Thyroid gland (tissue), 4 donors: Measurements from ENCODE around the gene IRX6. TPM values are rescaled to one million over a fixed set of nuclear protein-coding genes. Genes with fewer than 3 reads are reported as not detected.

Source experiments
- DNase-seq, 2 donors: peaks; one replicate each; pipeline ENCODE4 v3.0.0-alpha.2; 2019
- H3K27ac ChIP-seq, 3 donors: fragments of 200-600 bp; sonication (generic); 1 replicate in 2 of 3; 2 replicates in 1 of 3; pipeline ENCODE4 v1.5.1; 2016 to 2019; ENCODE audit warnings: mild to moderate bottlenecking in 1 of 3, moderate library complexity in 1 of 3
- H3K27me3 ChIP-seq: fragments of 200-600 bp; sonication (generic); one replicate; pipeline ENCODE4 v1.5.1; 2019
- H3K36me3 ChIP-seq, 2 donors: fragments of 200-600 bp; sonication (generic); one replicate each; pipeline ENCODE4 v1.5.1; 2016 to 2019
- H3K4me1 ChIP-seq, 2 donors: fragments of 200-600 bp; sonication (generic); one replicate each; pipeline ENCODE4 v1.5.1; 2017 to 2019
- H3K4me3 ChIP-seq, 3 donors: fragments of 200-600 bp; sonication (generic); replicated peaks in 1 of 3; 1 replicate in 2 of 3; 2 replicates in 1 of 3; pipeline ENCODE4 v1.5.1; 2016; ENCODE audit warnings: mild to moderate bottlenecking in 1 of 3
- H3K9me3 ChIP-seq: fragments of 200-600 bp; sonication (generic); one replicate; pipeline ENCODE4 v1.5.1; 2017
- CTCF ChIP-seq, 6 experiments: fragments of 200-600 bp in 3 of 6; fragments of 450-650 bp in 3 of 6; sonication (generic) in 3 of 6; IDR thresholded peaks; one replicate each; pipeline ENCODE4 v1.5.1; 2016 to 2019; ENCODE audit warnings: antibody characterized with exemption in 6 of 6, mild to moderate bottlenecking in 2 of 6, inconsistent platforms in 1 of 6, moderate library complexity in 1 of 6
- POLR2A ChIP-seq, 2 donors: fragments of 450-650 bp; IDR thresholded peaks; one replicate each; pipeline ENCODE4 v1.6.1; 2017; ENCODE audit warnings: antibody characterized with exemption in 2 of 2, mild to moderate bottlenecking in 2 of 2, moderate library complexity in 1 of 2
- WGBS, 2 donors: methylation state at CpG; one replicate each; pipeline ENCODE4 v1.1.5; 2017; 5-methylcytosine and 5-hydroxymethylcytosine counted together
- intact Hi-C: fragments of 100-400 bp; cut with DNase I; formaldehyde crosslinking; loops from one replicate; pipeline ENCODE4 v1.15.1; 2023
- total RNA-seq, 4 donors: library from RNA; depleted of rRNA; stranded (reverse); fragments of >200 nt; gene quantifications; one replicate each; pipeline ENCODE4 v1.2.3, GENCODE V29; 2016

Gene IRX6
- total RNA-seq, 4 donors from 2014 or later = 0.13 to 0.93 (median 0.39) TPM

DNA sequence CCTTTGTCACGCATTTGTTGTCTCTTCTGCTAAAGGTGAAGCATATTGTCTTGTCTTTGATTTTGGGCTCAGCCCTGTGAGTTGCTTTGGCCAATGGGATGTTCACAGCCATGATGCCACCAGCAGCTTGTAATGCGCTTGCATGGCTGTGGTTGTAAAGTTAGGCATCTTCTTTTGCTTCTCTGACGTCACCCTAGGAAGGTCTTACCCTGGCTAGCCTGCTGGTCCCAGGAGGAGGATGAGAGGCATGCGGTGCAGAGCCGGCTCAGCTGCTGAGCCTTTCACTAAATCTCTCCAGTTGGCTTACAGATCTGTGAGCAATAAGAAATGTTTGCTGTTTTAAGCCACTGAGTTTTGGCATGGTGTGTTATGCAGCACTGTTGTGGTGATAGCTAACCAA, 40.8 kb downstream of the IRX6 start:
- Histone ChIP-seq H3K4me1 (peaks cover 13 to 14% of the 10 kb centered on the region in 2 donors), H3K4me3 (no peak overlapping the region), H3K9me3 (no peaks in the 10 kb centered on the region), H3K27me3 (no peaks in the 10 kb centered on the region), H3K36me3 (no peaks in the 10 kb centered on the region), H3K27ac (no peak overlapping the region)
- WGBS, 2 donors = 85 to 98% methylated on average over 5 of the region's 5 CpGs
- intact Hi-C loops = no loop called here
- DNase-seq = no peak
- TF ChIP-seq POLR2A (IDR thresholded peaks at IDR 0.05) (no peak), CTCF (IDR thresholded peaks at IDR 0.05) (no peak)

GRCh38 chr16:55367301-55367811, 43.4 kb downstream of the IRX6 start:
- H3K27me3 ChIP-seq = no peaks in the 10 kb centered on the region
- no peak overlapping the region for H3K4me3 ChIP-seq
- WGBS, 2 donors = 63 to 64% methylated on average over 4 of the region's 4 CpGs
- no peaks in the 10 kb centered on the region for H3K9me3 ChIP-seq
- intact Hi-C loops = no loop called here
- H3K27ac ChIP-seq = no peak overlapping the region
- H3K4me1 ChIP-seq = peaks cover 15 to 17% of the 10 kb centered on the region in 2 donors
- H3K36me3 ChIP-seq = no peaks in the 10 kb centered on the region
- no peak for DNase-seq
- TF ChIP-seq POLR2A (IDR thresholded peaks at IDR 0.05) (no peak), CTCF (IDR thresholded peaks at IDR 0.05) (no peak)

DNA sequence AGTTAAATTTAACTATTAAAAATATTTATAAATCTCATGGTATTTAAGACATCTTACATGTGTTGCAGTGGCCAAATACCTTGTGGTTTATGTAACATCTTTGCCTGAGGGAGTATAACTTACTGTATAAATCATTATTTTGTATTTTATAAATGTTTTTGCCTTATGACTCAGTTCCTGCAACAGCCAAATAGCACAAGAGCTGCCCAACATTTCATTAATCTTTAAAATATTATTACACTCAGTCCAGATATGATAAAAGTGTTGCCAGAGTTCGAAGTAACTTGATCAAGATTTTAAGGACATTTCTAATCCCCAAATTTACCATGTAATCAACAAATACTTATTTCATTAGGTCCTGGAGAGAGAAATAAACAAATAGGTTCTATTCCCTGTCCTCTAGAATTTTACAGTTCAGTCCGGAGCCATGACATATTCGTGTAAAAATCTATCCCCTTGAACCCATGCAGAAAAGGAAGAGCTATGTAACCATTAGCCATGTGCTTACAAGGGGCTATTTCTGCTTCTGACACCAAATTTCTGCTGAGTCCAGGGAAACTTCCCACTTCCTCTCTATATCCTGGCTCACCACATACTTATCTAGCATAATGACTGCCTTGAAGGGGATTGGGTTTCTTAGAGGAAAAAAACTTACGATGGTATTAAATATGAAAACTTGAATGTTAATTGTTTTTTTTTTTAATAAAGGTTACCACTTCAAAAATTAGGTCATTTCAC, 44.0 kb downstream of the IRX6 start:
- Histone ChIP-seq H3K36me3 (no peaks in the 10 kb centered on the region), H3K27me3 (no peaks in the 10 kb centered on the region), H3K27ac (no peak overlapping the region), H3K4me1 (peaks cover 15 to 17% of the 10 kb centered on the region in 2 donors), H3K9me3 (no peaks in the 10 kb centered on the region), H3K4me3 (no peak overlapping the region)
- 64 to 70% methylated on average over 4 of the region's 4 CpGs for WGBS, 2 donors
- TF ChIP-seq POLR2A (IDR thresholded peaks at IDR 0.05) = no peak
- no peak for TF ChIP-seq CTCF (IDR thresholded peaks at IDR 0.05)
- intact Hi-C loops = no loop called here
- no peak for DNase-seq

GRCh38 chr16:55369151-55369550, 45.1 kb downstream of the IRX6 start:
- H3K27ac ChIP-seq = no peak overlapping the region
- 10 to 20% methylated on average over 5 of the region's 5 CpGs for WGBS, 2 donors
- no peak overlapping the region for H3K4me3 ChIP-seq
- H3K4me1 ChIP-seq = peaks cover 15 to 17% of the 10 kb centered on the region in 2 donors
- intact Hi-C loops = no loop called here
- DNase-seq = peak; percentile 52 to 62
- H3K36me3 ChIP-seq = no peaks in the 10 kb centered on the region
- no peak for TF ChIP-seq CTCF (IDR thresholded peaks at IDR 0.05)
- TF ChIP-seq POLR2A (IDR thresholded peaks at IDR 0.05) = no peak
- H3K9me3 ChIP-seq = no peaks in the 10 kb centered on the region
- H3K27me3 ChIP-seq = no peaks in the 10 kb centered on the region

DNA sequence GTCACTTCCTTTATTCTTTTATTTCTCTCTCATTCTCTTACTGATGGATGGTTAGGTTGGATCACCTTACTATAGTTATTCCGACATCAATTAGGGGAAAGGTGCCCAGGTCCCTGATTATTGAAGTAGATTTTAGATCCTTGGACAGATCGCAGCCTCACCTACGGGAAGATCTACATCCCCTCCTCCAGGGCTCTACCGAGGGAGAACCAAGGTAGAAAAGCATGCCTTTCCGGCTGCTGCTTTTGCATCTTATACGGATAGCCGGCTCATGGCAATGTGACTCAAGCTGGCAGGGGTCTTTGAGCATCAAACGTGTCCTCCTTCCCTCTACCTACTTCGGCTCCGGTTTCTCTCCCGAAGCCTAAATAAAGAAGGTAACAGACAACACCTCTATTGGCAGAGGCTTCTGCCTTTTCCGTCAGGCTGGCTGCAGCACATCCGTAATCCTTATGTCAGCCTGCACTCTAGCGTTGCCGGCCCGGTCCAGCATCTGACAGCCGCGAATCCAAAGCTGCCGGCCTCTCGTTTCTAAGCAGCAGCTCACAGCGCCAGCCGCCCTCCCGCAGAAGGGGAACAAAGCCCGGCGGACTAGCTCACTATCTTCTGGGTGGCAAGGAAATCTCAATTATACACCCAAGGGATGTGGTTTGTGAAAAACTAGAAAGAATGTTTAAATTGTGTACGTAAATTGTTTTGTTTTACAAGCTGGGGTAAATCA, 46.9 kb downstream of the IRX6 start:
- peaks cover 15 to 17% of the 10 kb centered on the region in 2 donors for H3K4me1 ChIP-seq
- intact Hi-C loops = no loop called here

More for the DNA sequence above, 46.9 kb downstream of the IRX6 start:
- H3K9me3 ChIP-seq = no peaks in the 10 kb centered on the region
- no peaks in the 10 kb centered on the region for H3K36me3 ChIP-seq
- H3K4me3 ChIP-seq = no peak overlapping the region
- H3K27ac ChIP-seq = no peak overlapping the region
- 12 to 16% methylated on average over 26 of the region's 26 CpGs for WGBS, 2 donors
- TF ChIP-seq CTCF (IDR thresholded peaks at IDR 0.05) = peak in 5 of 6 experiments; percentile 25 to 69 (median 58)
- no peak for TF ChIP-seq POLR2A (IDR thresholded peaks at IDR 0.05)
- peak; percentile 69 to 72 for DNase-seq
- H3K27me3 ChIP-seq = no peaks in the 10 kb centered on the region
